GM12873 (cell line): Measurements from ENCODE around the gene HNRNPUL2.

ENCODE experiments used
- CTCF ChIP-seq: IDR thresholded peaks from 2 replicates; pipeline ENCODE4 v1.5.1; 2012; ENCODE audit warnings: low read depth, mild to moderate bottlenecking, moderate library complexity, low read length, control low read depth; ENCODE audit not compliant: insufficient read depth; ENCODE audit errors: missing control alignments

The HNRNPUL2 gene

DNA sequence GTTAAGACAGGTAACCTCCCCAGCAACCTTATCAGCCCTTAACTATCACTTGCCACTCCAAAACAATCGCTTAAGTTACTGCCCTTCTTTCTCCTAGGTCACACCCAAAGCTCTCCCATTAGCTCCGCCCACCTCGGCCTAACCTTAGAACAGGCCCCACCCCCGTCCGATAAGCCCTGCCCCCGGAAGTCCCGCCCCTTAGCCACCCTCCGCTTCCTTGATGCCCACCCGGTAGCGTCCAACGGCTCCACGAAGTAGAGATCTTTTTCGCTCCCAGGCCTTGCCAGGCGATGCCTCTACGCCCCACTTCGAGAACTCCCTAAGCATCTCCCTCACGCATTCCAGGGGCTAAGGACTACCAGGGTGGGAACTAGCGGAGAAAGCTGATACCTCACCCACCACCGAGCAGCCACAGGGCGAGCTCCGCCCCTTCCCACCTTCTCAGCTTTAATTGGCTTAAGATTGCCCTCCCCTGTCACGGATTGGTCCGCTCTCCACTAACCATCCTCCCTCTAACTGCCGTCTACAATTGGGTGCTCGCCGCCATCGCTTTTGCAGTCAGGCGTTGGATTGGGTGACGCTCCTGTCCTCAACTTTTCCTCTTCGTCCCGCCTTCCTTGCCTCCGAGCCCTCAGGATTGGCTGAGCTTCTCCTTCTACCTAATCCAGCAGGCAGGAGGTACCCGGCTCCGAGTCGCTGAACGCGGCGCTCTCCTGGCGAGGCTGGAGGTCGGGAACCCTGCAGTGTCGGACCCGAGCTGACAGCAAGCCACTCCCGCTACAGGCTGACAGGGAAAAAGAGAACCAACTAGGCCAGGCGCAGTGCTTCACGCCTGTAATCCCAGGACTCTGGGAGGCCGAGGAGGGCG is 26.7 kb upstream of the HNRNPUL2 start, which contains the start of gene ZBTB3:
Gene ZBTB3 (minus strand): TSS at position 425 of the 868 bp plus-strand sequence. CDS start 496 bp downstream, outside the sequence.
- TF ChIP-seq CTCF: no peak

GRCh38 chr11:62752994-62753735 is 25.9 kb upstream of the HNRNPUL2 start:
- no peak for TF ChIP-seq CTCF

- TF ChIP-seq CTCF: no peak
Observed at GRCh38 chr11:62752177-62752785, 25.0 kb upstream of the HNRNPUL2 start.

DNA sequence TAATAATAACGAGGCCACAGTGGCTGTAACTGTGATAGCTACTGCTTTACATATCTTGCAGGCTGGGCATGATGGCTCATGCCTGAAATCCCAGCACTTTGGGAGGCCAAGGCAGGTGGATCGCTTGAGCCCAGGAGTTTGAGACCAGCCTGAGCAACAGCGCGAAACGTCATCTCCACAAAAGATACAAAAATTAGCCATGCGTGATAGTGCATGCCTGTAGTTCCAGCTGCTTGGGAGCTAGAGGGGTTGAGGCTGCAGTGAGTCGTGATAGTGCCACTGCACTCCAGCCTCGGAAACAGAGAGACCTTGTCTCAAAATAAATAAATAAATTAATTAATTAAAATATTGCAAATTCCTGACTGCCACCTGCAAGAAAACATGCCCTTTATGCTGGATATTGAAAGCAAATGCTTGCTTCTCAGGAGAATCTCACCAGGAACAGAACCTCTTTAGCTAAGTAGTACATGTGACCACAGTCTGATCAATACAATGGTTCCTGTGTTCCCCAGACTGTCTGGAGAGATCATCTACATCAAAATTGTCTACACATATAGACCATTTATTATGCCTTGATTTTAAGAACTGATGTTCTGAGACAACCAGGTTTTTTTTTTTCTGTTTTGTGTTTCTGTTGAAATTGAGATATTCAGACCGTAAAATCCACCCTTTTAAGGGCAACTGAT is 20.4 kb upstream of the HNRNPUL2 start:
- no peak for TF ChIP-seq CTCF

- no peak for TF ChIP-seq CTCF
Observed at GRCh38 chr11:62737196-62737595, 9.9 kb upstream of the HNRNPUL2 start.

DNA sequence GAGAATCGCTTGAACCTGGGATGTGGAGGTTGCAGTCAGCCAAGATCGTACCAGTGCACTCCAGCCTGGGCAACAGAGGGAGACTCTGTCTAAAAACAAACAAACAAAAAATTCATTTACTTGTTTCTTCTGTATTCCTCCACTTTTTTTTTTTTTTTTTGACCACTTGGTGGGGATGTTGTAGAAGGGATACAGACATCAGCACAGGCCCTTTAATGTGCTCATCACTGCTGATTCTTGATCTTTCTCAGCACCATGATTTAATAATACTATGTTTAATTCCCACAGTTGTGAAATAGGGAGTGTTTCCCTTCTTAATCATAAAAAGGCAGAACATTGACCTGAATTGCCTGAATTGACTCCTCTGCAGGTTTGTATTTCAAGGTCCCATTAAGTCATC is 5.6 kb upstream of the HNRNPUL2 start:
- TF ChIP-seq CTCF: no peak
